Stimulated activated CD8-positive, alpha-beta memory T cell treated with anti-CD3 and anti-CD28 coated beads, Interleukin-2, amount 100 ng/mL, for 1 hour (primary cell): ENCODE results near the gene FUS.
"Not testable (repeated sequence)": the region's sequence is repeated elsewhere in the genome, so short reads cannot be mapped to it uniquely, and the experiment has no call there.

Experiments used
- DNase-seq, 2 donors: peaks; one replicate each; pipeline ENCODE4 v3.0.0-alpha.2; 2020; ENCODE audit warnings: low read depth in 2 of 2

The FUS gene

GRCh38 chr16:31143694-31144148, 36.2 kb upstream of the FUS start:
- no peak for DNase-seq

- not testable (repeated sequence) for DNase-seq
Observed at GRCh38 chr16:31144418-31144817, 35.5 kb upstream of the FUS start.

GRCh38 chr16:31145398-31145990, 34.4 kb upstream of the FUS start:
- DNase-seq, result no peak

- no peak for DNase-seq
Observed at GRCh38 chr16:31147574-31147973, 32.4 kb upstream of the FUS start.

GRCh38 chr16:31148281-31148728, 31.6 kb upstream of the FUS start:
- no peak for DNase-seq

GRCh38 chr16:31148896-31149295, 31.0 kb upstream of the FUS start:
- no peak for DNase-seq

- no peak for DNase-seq
Observed at GRCh38 chr16:31149332-31149731, 30.6 kb upstream of the FUS start.

GRCh38 chr16:31149894-31150890, 29.7 kb upstream of the FUS start, which contains the start of gene PRSS36:
TSS of gene PRSS36 (minus strand) at chr16:31150066. CDS start at chr16:31150035, 31 bp downstream.
- no peak for DNase-seq

- DNase-seq, result not testable (repeated sequence)
Observed at GRCh38 chr16:31150976-31151375, 29.0 kb upstream of the FUS start.

- DNase-seq, result no peak
Observed at GRCh38 chr16:31157136-31157535, 22.8 kb upstream of the FUS start.

- DNase-seq, result no peak
Observed at GRCh38 chr16:31167315-31167714, 12.6 kb upstream of the FUS start.

- DNase-seq, result no peak
Observed at GRCh38 chr16:31168848-31169247, 11.1 kb upstream of the FUS start.

- not testable (repeated sequence) for DNase-seq
Observed at GRCh38 chr16:31170048-31170447, 9.9 kb upstream of the FUS start.

- DNase-seq, result no peak
Observed at GRCh38 chr16:31177136-31177535, 2.8 kb upstream of the FUS start.

- no peak for DNase-seq
Observed at GRCh38 chr16:31179219-31179746, 656 bp upstream of the FUS start.

GRCh38 chr16:31181102-31181830, 1.3 kb downstream of the FUS start:
- no peak for DNase-seq

GRCh38 chr16:31182391-31182790, 2.5 kb downstream of the FUS start:
- DNase-seq, result no peak

GRCh38 chr16:31183432-31184428, 3.8 kb downstream of the FUS start:
- no peak for DNase-seq

- DNase-seq, result no peak
Observed at GRCh38 chr16:31184888-31185287, 4.9 kb downstream of the FUS start.

- DNase-seq, result no peak
Observed at GRCh38 chr16:31185339-31185738, 5.4 kb downstream of the FUS start.

- DNase-seq, result no peak
Observed at GRCh38 chr16:31186176-31186575, 6.2 kb downstream of the FUS start.
